KMS-11 (cell line): Measurements from ENCODE around the gene ARHGAP22.

ENCODE experiments used
- H2AFZ ChIP-seq: fragments of 200-600 bp; sonication (generic); 2 replicates; pipeline ENCODE4 v1.6.1; 2016; ENCODE audit warnings: antibody characterized with exemption, mixed run types, low read depth
- H3K27ac ChIP-seq: fragments of 200-600 bp; sonication (generic); 2 replicates; pipeline ENCODE4 v1.6.1; 2016; ENCODE audit warnings: mild to moderate bottlenecking, mixed run types
- H3K27me3 ChIP-seq: fragments of 200-600 bp; sonication (generic); 2 replicates; pipeline ENCODE4 v1.6.1; 2017; ENCODE audit warnings: mild to moderate bottlenecking, low read depth, mixed run types, moderate library complexity; ENCODE audit not compliant: insufficient read depth
- H3K36me3 ChIP-seq: fragments of 200-600 bp; sonication (generic); 2 replicates; pipeline ENCODE4 v1.6.1; 2017; ENCODE audit warnings: mild to moderate bottlenecking, mixed run types; ENCODE audit not compliant: insufficient read depth
- H3K4me1 ChIP-seq: fragments of 200-600 bp; sonication (generic); 2 replicates; pipeline ENCODE4 v1.6.1; 2016; ENCODE audit warnings: mild to moderate bottlenecking, low read depth, mixed run types; ENCODE audit not compliant: poor library complexity, severe bottlenecking
- H3K4me2 ChIP-seq: fragments of 200-600 bp; sonication (generic); 2 replicates; pipeline ENCODE4 v1.7.0; 2016; ENCODE audit warnings: mild to moderate bottlenecking, mixed run types
- H3K4me3 ChIP-seq: fragments of 200-600 bp; sonication (generic); IDR thresholded peaks from 2 replicates; pipeline ENCODE4 v1.6.1; 2017; ENCODE audit warnings: low read depth, low read length, mixed read lengths; ENCODE audit not compliant: insufficient read depth
- H3K79me2 ChIP-seq: fragments of 200-600 bp; sonication (generic); 2 replicates; pipeline ENCODE4 v1.6.1; 2016; ENCODE audit warnings: low read depth, mixed run types; ENCODE audit not compliant: insufficient read depth
- H3K9ac ChIP-seq: fragments of 200-600 bp; sonication (generic); 2 replicates; pipeline ENCODE4 v1.6.1; 2016; ENCODE audit warnings: mild to moderate bottlenecking, mixed run types
- H4K20me1 ChIP-seq: fragments of 200-600 bp; sonication (generic); 2 replicates; pipeline ENCODE4 v1.6.1; 2016; ENCODE audit warnings: mild to moderate bottlenecking, mixed run types; ENCODE audit not compliant: insufficient read depth
- TF ChIP-seq, protein P1 (sequence below): fragments of 200-600 bp; sonication (generic); conservative IDR thresholded peaks from 2 replicates; pipeline ENCODE4 v1.6.1; 2017; ENCODE audit warnings: low read depth, mild to moderate bottlenecking, antibody characterized with exemption, low read length, moderate library complexity, mixed read lengths

The ARHGAP22 gene

DNA sequence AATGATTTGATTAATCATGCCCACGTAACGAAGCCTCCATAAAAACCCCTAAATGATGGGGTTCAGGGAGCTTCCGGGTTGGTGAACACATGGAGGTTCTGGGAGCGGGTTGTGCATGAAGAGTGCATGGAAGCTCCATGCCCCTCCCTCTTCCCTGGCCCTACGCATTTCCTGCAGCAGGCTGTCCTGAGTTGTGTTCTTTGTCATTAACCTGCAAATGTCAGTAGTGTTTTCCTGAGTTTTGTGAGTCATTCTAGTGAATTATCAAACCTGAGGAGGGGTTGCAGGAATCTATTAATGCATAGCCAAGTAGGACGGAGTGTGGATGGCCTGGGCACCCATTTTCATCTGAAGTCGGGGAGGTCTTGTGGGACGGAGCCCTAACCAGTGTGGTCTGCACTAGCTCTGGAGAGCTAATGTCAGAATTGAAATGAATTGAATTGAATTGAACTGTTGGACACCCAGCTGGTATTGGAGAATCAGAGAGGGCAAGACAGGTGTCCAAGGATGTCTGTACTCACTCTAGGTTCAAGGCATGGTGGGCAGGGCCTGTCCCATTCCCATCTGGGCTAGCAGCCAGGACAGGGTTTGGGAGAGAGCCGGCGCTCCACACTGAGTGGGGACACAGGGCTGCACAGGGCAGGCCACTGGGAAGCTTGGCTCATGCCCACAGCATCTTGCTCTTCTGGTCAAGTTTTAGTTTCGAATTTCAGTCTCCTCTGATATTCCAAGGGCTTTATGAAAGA, 22.3 kb upstream of the ARHGAP22 start:
- Histone ChIP-seq H4K20me1 (no peaks in the 10 kb centered on the region), H3K36me3 (no peaks in the 10 kb centered on the region), H3K79me2 (no peaks in the 10 kb centered on the region), H2AFZ (no peak overlapping the region), H3K4me1 (peaks cover 6% of the 10 kb centered on the region), H3K4me2 (no peak overlapping the region), H3K27ac (no peak overlapping the region), H3K27me3 (no peaks in the 10 kb centered on the region), H3K9ac (no peak overlapping the region), H3K4me3 (no peak overlapping the region)
- TF ChIP-seq, protein P1, sequence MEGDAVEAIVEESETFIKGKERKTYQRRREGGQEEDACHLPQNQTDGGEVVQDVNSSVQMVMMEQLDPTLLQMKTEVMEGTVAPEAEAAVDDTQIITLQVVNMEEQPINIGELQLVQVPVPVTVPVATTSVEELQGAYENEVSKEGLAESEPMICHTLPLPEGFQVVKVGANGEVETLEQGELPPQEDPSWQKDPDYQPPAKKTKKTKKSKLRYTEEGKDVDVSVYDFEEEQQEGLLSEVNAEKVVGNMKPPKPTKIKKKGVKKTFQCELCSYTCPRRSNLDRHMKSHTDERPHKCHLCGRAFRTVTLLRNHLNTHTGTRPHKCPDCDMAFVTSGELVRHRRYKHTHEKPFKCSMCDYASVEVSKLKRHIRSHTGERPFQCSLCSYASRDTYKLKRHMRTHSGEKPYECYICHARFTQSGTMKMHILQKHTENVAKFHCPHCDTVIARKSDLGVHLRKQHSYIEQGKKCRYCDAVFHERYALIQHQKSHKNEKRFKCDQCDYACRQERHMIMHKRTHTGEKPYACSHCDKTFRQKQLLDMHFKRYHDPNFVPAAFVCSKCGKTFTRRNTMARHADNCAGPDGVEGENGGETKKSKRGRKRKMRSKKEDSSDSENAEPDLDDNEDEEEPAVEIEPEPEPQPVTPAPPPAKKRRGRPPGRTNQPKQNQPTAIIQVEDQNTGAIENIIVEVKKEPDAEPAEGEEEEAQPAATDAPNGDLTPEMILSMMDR: no peak

DNA sequence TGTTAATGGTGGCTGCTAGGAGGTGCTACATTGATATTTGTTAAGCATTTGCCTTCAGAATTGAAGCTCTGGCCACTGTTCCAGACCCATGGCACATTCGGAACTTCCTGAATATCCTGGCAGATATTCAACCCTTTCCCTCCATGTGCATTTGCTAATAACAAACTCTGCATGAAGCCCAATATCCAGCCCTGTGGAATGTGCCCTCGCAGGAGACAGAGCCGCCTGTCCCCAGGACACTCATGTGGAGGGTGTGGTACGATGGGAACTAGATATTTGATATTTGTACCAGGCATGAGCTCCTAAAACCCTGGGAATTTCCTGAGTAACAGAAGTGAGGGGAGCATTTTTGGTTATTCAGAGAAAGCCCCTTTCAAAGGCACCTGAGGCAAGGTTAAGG, 21.6 kb upstream of the ARHGAP22 start:
- no peak overlapping the region for H2AFZ ChIP-seq
- no peaks in the 10 kb centered on the region for H3K79me2 ChIP-seq
- H3K4me3 ChIP-seq: no peak overlapping the region
- no peaks in the 10 kb centered on the region for H3K36me3 ChIP-seq
- TF ChIP-seq, protein P1: no peak
- H3K9ac ChIP-seq: no peak overlapping the region
- no peak overlapping the region for H3K27ac ChIP-seq
- H4K20me1 ChIP-seq: no peaks in the 10 kb centered on the region
- H3K4me1 ChIP-seq: peaks cover 1% of the 10 kb centered on the region
- H3K4me2 ChIP-seq: no peak overlapping the region
- no peaks in the 10 kb centered on the region for H3K27me3 ChIP-seq

DNA sequence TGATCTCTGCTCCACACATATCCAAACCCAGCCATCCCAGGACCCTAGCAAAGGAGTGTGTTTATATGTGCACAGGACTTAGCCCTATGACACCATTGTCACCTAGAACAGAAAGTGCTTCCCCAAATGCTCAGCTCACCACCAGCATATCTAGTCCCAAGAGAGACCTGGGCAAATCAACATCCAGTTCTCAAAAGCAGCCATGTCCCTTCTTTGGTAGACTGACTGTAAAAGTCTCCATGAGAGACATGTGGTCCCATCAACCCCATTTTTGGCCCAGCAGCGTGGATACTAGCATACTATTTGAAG, 20.9 kb upstream of the ARHGAP22 start:
- H3K4me2 ChIP-seq: no peak overlapping the region
- TF ChIP-seq, protein P1: no peak
- H3K27me3 ChIP-seq: no peaks in the 10 kb centered on the region
- H4K20me1 ChIP-seq: no peaks in the 10 kb centered on the region
- no peak overlapping the region for H3K9ac ChIP-seq
- H2AFZ ChIP-seq: no peak overlapping the region
- no peak overlapping the region for H3K4me3 ChIP-seq
- no peaks in the 10 kb centered on the region for H3K4me1 ChIP-seq
- no peaks in the 10 kb centered on the region for H3K36me3 ChIP-seq
- H3K79me2 ChIP-seq: no peaks in the 10 kb centered on the region
- H3K27ac ChIP-seq: no peak overlapping the region

DNA sequence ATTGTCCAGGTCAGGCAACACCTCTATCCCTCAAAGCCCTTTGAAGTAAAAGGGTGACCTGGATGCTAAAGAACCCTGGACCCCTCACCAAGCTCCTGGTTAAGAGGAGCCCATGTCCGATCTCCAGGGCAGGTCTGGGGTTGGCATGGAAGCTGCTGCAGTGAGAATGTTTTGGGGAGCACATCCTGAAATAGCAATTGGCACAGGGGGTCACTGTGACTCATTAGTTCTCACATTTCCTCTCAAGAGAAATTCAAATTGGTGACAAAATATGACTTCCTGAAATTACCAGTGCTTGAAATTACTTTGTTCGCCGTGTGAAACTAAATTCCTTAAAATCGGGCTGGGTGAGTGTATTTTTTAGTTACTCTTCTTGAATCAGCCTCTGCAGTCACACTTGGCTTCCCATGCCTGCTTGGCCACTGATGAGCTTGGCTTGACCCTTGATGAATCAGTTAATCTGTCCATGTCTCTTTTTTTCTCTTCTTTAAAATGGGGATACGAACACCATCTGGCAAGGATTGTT, 18.8 kb upstream of the ARHGAP22 start:
- Histone ChIP-seq H3K27me3 (no peaks in the 10 kb centered on the region), H3K79me2 (no peaks in the 10 kb centered on the region), H3K9ac (no peak overlapping the region), H3K4me1 (no peaks in the 10 kb centered on the region), H3K27ac (no peak overlapping the region), H3K4me2 (no peak overlapping the region), H3K4me3 (no peak overlapping the region), H4K20me1 (no peaks in the 10 kb centered on the region), H3K36me3 (no peaks in the 10 kb centered on the region), H2AFZ (no peak overlapping the region)
- TF ChIP-seq, protein P1: no peak
